ENCODE results near the gene STK32C.

DNA sequence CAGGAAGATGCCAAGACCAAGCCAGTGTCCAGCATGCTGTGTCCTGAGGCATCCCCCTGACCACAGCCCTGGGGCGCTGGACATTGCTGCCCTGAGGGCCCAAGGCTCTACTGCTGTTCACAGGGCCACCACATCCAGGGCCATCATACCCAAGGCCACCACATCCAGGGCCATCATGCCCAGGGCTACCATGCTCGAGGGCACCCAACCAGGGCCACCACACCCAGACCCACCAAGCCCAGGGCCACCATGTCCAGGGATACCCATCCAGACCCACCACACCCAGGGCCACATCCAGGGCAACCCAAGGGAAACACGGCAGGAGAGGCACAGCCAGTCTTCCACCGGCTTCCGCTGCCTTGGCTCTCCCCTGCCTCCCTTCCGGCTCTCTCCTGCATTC is 17.1 kb downstream of the STK32C start:
- TF ChIP-seq, protein P1, sequence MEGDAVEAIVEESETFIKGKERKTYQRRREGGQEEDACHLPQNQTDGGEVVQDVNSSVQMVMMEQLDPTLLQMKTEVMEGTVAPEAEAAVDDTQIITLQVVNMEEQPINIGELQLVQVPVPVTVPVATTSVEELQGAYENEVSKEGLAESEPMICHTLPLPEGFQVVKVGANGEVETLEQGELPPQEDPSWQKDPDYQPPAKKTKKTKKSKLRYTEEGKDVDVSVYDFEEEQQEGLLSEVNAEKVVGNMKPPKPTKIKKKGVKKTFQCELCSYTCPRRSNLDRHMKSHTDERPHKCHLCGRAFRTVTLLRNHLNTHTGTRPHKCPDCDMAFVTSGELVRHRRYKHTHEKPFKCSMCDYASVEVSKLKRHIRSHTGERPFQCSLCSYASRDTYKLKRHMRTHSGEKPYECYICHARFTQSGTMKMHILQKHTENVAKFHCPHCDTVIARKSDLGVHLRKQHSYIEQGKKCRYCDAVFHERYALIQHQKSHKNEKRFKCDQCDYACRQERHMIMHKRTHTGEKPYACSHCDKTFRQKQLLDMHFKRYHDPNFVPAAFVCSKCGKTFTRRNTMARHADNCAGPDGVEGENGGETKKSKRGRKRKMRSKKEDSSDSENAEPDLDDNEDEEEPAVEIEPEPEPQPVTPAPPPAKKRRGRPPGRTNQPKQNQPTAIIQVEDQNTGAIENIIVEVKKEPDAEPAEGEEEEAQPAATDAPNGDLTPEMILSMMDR (IDR thresholded peaks at IDR 0.05), result no peak
- no peak for TF ChIP-seq POLR2A (IDR thresholded peaks at IDR 0.05)
- TF ChIP-seq POLR2AphosphoS5 (IDR thresholded peaks at IDR 0.05), result no peak

All from prostate gland (tissue), 2 donors.